ENCODE data around the gene SEC23B.

- no peak for TF ChIP-seq EZH2 (IDR thresholded peaks at IDR 0.05; ENCODE audit: borderline replicate concordance, low read depth, low read length, severe bottlenecking)
- TF ChIP-seq, protein P1, sequence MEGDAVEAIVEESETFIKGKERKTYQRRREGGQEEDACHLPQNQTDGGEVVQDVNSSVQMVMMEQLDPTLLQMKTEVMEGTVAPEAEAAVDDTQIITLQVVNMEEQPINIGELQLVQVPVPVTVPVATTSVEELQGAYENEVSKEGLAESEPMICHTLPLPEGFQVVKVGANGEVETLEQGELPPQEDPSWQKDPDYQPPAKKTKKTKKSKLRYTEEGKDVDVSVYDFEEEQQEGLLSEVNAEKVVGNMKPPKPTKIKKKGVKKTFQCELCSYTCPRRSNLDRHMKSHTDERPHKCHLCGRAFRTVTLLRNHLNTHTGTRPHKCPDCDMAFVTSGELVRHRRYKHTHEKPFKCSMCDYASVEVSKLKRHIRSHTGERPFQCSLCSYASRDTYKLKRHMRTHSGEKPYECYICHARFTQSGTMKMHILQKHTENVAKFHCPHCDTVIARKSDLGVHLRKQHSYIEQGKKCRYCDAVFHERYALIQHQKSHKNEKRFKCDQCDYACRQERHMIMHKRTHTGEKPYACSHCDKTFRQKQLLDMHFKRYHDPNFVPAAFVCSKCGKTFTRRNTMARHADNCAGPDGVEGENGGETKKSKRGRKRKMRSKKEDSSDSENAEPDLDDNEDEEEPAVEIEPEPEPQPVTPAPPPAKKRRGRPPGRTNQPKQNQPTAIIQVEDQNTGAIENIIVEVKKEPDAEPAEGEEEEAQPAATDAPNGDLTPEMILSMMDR (IDR thresholded peaks at IDR 0.05; ENCODE audit: borderline replicate concordance, extremely low read depth, low read length, poor library complexity, severe bottlenecking): no peak
Observed at GRCh38 chr20:18513208-18513607, 5.5 kb downstream of the SEC23B start.

Measured in DND-41 (cell line).